ENCODE measurements around the gene TNNT1. TPM values are rescaled to one million over a fixed set of nuclear protein-coding genes. Genes with fewer than 3 reads are reported as not detected.

The TNNT1 gene
- total and polyA plus RNA-seq, 2 donors (not counting 3 experiments of a cell fraction or from before 2014, with no cell fraction given), result 0.22 to 0.51 TPM

DNA sequence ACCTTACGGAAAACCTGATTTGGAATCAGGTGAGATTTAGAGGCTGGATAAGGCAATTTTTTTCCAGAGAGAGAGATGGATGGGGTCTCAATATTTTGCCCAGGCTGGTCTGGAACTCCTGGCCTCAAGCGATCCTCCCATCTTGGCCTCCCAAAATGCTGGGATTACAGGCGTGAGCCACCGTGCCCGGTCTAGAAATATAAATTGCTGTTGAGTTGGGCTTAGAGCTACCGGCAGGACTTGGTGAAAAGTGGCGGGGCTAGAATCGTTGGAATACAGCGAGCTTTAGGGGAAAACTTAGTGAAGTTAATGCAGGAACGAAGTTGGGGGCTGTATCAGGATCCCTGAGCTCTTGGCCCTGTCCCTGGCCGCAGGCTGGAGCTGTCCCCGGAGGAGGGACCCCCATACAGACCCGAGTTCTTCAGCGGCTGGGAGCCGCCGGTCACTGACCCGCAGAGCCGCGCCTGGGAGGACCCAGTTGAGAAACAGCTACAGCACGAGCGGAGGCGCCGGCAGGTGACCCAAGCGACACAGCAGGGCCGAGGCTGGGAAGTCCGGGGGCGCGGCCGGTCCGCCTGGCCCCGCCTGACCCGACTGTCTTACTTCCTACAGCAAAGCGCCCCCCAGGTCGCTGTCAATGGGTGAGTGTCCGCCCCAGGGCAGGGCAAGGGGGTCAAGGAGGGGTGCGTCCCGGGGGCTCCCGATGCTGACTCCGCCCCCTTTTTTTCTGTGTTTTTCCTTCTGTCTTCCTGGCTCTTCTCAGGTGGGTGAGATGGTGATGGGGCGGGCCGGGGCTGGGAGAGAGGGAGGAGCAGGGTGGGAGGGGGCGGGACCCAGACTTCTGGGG lies 65.8 kb downstream of the TNNT1 start:
- no peak overlapping the region for H3K4me2 ChIP-seq (ENCODE audit: insufficient read depth, low read length)
- H3K9ac ChIP-seq (replicated peaks; ENCODE audit: extremely low read depth, insufficient read depth, low read length), result no peak overlapping the region
- no peak for FAIRE-seq
- H3K9me1 ChIP-seq (replicated peaks; ENCODE audit: control insufficient read depth, extremely low read depth, insufficient read depth, low read length), result no peaks in the 10 kb centered on the region
- H3K27ac ChIP-seq (ENCODE audit: insufficient read depth, low read depth, low read length), result no peak overlapping the region
- ChIA-PET POLR2A (interaction anchor here (0.6 kb wide), 1 partner anchor 571 kb away, joined by 3 read pairs; the partner anchor contains the start of gene U2AF2), CTCF (no interaction called here)
- H3K9me3 ChIP-seq (replicated peaks; ENCODE audit: control insufficient read depth, insufficient read depth, low read length), result no peaks in the 10 kb centered on the region
- TF ChIP-seq FOS (IDR thresholded peaks at IDR 0.05; ENCODE audit: borderline replicate concordance, insufficient read depth, low read length) (no peak), GATA2 (IDR thresholded peaks at IDR 0.05; ENCODE audit: insufficient read depth, insufficient read length, low read depth, low read length) (no peak), JUN (IDR thresholded peaks at IDR 0.05; ENCODE audit: borderline replicate concordance, insufficient read depth, insufficient read length, low read depth) (no peak), EZH2 (IDR thresholded peaks at IDR 0.05; ENCODE audit: borderline replicate concordance, low read depth, low read length, severe bottlenecking) (no peak), POLR2A (IDR thresholded peaks at IDR 0.05; ENCODE audit: low read depth, low read length) (no peak), MYC (IDR thresholded peaks at IDR 0.05; ENCODE audit: low read depth, low read length) (no peak), POLR2AphosphoS5 (IDR thresholded peaks at IDR 0.05; ENCODE audit: insufficient read depth, low read depth, low read length) (no peak)
- TF ChIP-seq, protein P1, sequence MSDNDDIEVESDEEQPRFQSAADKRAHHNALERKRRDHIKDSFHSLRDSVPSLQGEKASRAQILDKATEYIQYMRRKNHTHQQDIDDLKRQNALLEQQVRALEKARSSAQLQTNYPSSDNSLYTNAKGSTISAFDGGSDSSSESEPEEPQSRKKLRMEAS (IDR thresholded peaks at IDR 0.05; ENCODE audit: insufficient read depth, insufficient read length), result no peak
- TF ChIP-seq, protein P2, sequence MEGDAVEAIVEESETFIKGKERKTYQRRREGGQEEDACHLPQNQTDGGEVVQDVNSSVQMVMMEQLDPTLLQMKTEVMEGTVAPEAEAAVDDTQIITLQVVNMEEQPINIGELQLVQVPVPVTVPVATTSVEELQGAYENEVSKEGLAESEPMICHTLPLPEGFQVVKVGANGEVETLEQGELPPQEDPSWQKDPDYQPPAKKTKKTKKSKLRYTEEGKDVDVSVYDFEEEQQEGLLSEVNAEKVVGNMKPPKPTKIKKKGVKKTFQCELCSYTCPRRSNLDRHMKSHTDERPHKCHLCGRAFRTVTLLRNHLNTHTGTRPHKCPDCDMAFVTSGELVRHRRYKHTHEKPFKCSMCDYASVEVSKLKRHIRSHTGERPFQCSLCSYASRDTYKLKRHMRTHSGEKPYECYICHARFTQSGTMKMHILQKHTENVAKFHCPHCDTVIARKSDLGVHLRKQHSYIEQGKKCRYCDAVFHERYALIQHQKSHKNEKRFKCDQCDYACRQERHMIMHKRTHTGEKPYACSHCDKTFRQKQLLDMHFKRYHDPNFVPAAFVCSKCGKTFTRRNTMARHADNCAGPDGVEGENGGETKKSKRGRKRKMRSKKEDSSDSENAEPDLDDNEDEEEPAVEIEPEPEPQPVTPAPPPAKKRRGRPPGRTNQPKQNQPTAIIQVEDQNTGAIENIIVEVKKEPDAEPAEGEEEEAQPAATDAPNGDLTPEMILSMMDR (IDR thresholded peaks at IDR 0.05; ENCODE audit: extremely low read depth in 1 of 2, insufficient read depth in 1 of 2, low read depth in 1 of 2, low read length in 2 of 2), result no peak
- H3K4me1 ChIP-seq (ENCODE audit: control insufficient read depth, extremely low read depth, insufficient read depth, low read length), result peaks cover 30% of the 10 kb centered on the region
- no TSS peak for BruUV-seq (replicated peaks)
- no peak for DNase-seq (ENCODE audit: low read depth, low spot score)
- no peaks in the 10 kb centered on the region for H4K20me1 ChIP-seq (replicated peaks; ENCODE audit: control insufficient read depth, extremely low read depth, insufficient read depth, low read length)
- dilution Hi-C loops (cut with MboI; ENCODE audit: extremely low pct_ligation_motif_present, low sequenced_read_pairs), result no loop called here
- H3K4me3 ChIP-seq (replicated peaks in 1 of 3; ENCODE audit: insufficient read depth in 1 of 3, low read depth in 1 of 3, low read length in 3 of 3), result no peak overlapping the region
- H2AFZ ChIP-seq (ENCODE audit: low read depth, low read length), result no peak overlapping the region
- peaks cover 3% of the 10 kb centered on the region for H3K79me2 ChIP-seq (ENCODE audit: control insufficient read depth, insufficient read depth, low read length)
- intact Hi-C loops (cut with micrococcal nuclease), result loop anchor here (5.0 kb wide), 1 partner anchor 621 kb away; the partner anchor contains the start of gene LENG9
- peaks cover 0 to 3% of the 10 kb centered on the region in 2 experiments for H3K27me3 ChIP-seq (ENCODE audit: control insufficient read depth in 2 of 2, insufficient read depth in 2 of 2, low read length in 2 of 2)
- no peaks in the 10 kb centered on the region for H3K36me3 ChIP-seq (ENCODE audit: control insufficient read depth in 2 of 2, extremely low read depth in 1 of 2, insufficient read depth in 2 of 2, low read length in 2 of 2)

Small RNA genes lying within 50 kb of the gene (microRNA-seq; reads per million reads assigned to microRNA genes)
- gene MIR7975 (ENCODE audit: borderline number of aligned reads, borderline replicate concordance), result not detected

Small RNA genes lying within 50 kb of the gene (small RNA-seq; reads per million reads assigned to genes)
- gene MIR7975 (ENCODE audit: insufficient read depth, insufficient read length, low read depth, low replicate concordance) (not detected), gene RF01210 (ENCODE audit: insufficient read depth, insufficient read length, low read depth, low replicate concordance) (not detected)

Other genes starting within 250 kb of the TNNT1 start
- 0.44 TPM in 1 of 2 replicates, not detected in the other for gene NCR1, start 243.1 kb downstream of the TNNT1 start, total RNA-seq
- 0.22 and 0.76 TPM in 2 replicates for gene NCR1, start 243.1 kb downstream of the TNNT1 start, polyA plus RNA-seq
- not detected in 2 replicates for gene NLRP7, start 201.7 kb downstream of the TNNT1 start, total RNA-seq
- gene NLRP7, start 201.7 kb downstream of the TNNT1 start, polyA plus RNA-seq, result not detected in 2 replicates
- gene NLRP2, start 182.8 kb downstream of the TNNT1 start, total RNA-seq, result 7.2 and 12.6 TPM in 2 replicates
- 4.3 and 5.9 TPM in 2 replicates for gene NLRP2, start 182.8 kb downstream of the TNNT1 start, polyA plus RNA-seq
- 0.27 and 0.28 TPM in 2 replicates for gene GP6, start 110.9 kb downstream of the TNNT1 start, total RNA-seq
- gene GP6, start 110.9 kb downstream of the TNNT1 start, polyA plus RNA-seq, result 0.11 and 0.21 TPM in 2 replicates
- 14.0 and 19.6 TPM in 2 replicates for gene RDH13, start 86.1 kb downstream of the TNNT1 start, total RNA-seq
- 8.7 and 9.5 TPM in 2 replicates for gene RDH13, start 86.1 kb downstream of the TNNT1 start, polyA plus RNA-seq
- 18.1 and 28.9 TPM in 2 replicates for gene EPS8L1, start 73.3 kb downstream of the TNNT1 start, total RNA-seq
- gene EPS8L1, start 73.3 kb downstream of the TNNT1 start, polyA plus RNA-seq, result 13.8 and 15.9 TPM in 2 replicates
- 137 and 149 TPM in 2 replicates for gene PPP1R12C, start 31.6 kb downstream of the TNNT1 start, total RNA-seq
- 69.5 and 86.4 TPM in 2 replicates for gene PPP1R12C, start 31.6 kb downstream of the TNNT1 start, polyA plus RNA-seq
- gene TNNI3, start 8.5 kb upstream of the TNNT1 start, total RNA-seq, result not detected in 2 replicates
- not detected in 2 replicates for gene TNNI3, start 8.5 kb upstream of the TNNT1 start, polyA plus RNA-seq
- 0.62 TPM in 1 of 2 replicates, not detected in the other for gene DNAAF3, start 17.4 kb upstream of the TNNT1 start, total RNA-seq
- 0.56 and 0.75 TPM in 2 replicates for gene DNAAF3, start 17.4 kb upstream of the TNNT1 start, polyA plus RNA-seq
- 0.42 TPM in 1 of 2 replicates, not detected in the other for gene SYT5, start 31.1 kb upstream of the TNNT1 start, total RNA-seq
- not detected in 2 replicates for gene SYT5, start 31.1 kb upstream of the TNNT1 start, polyA plus RNA-seq
- gene PTPRH, start 60.3 kb upstream of the TNNT1 start, total RNA-seq, result 0.51 and 1.00 TPM in 2 replicates
- gene PTPRH, start 60.3 kb upstream of the TNNT1 start, polyA plus RNA-seq, result 0.10 and 0.14 TPM in 2 replicates
- gene TMEM86B, start 79.6 kb upstream of the TNNT1 start, total RNA-seq, result 4.1 and 5.4 TPM in 2 replicates
- gene TMEM86B, start 79.6 kb upstream of the TNNT1 start, polyA plus RNA-seq, result 4.5 and 5.8 TPM in 2 replicates
- 68.3 and 71.8 TPM in 2 replicates for gene PPP6R1, start 109.8 kb upstream of the TNNT1 start, total RNA-seq
- 35.7 and 36.0 TPM in 2 replicates for gene PPP6R1, start 109.8 kb upstream of the TNNT1 start, polyA plus RNA-seq
- 30.4 and 38.5 TPM in 2 replicates for gene HSPBP1, start 130.9 kb upstream of the TNNT1 start, total RNA-seq
- 47.5 and 60.3 TPM in 2 replicates for gene HSPBP1, start 130.9 kb upstream of the TNNT1 start, polyA plus RNA-seq
- gene BRSK1, start 134.8 kb upstream of the TNNT1 start, total RNA-seq, result 0.44 and 0.46 TPM in 2 replicates
- 0.33 and 0.68 TPM in 2 replicates for gene BRSK1, start 134.8 kb upstream of the TNNT1 start, polyA plus RNA-seq
- gene TMEM150B, start 176.1 kb upstream of the TNNT1 start, total RNA-seq, result not detected in 2 replicates
- gene TMEM150B, start 176.1 kb upstream of the TNNT1 start, polyA plus RNA-seq, result not detected in 2 replicates
- gene KMT5C, start 190.7 kb upstream of the TNNT1 start, total RNA-seq, result 11.4 and 13.5 TPM in 2 replicates
- gene KMT5C, start 190.7 kb upstream of the TNNT1 start, polyA plus RNA-seq, result 7.2 and 11.6 TPM in 2 replicates
- not detected in 2 replicates for gene COX6B2, start 205.5 kb upstream of the TNNT1 start, total RNA-seq
- not detected in 2 replicates for gene COX6B2, start 205.5 kb upstream of the TNNT1 start, polyA plus RNA-seq
- not detected in 2 replicates for gene GARIN5B, start 214.1 kb upstream of the TNNT1 start, total RNA-seq
- gene GARIN5B, start 214.1 kb upstream of the TNNT1 start, polyA plus RNA-seq, result not detected in 2 replicates
- not detected in 2 replicates for gene IL11, start 221.3 kb upstream of the TNNT1 start, total RNA-seq
- 0.11 TPM in 1 of 2 replicates, not detected in the other for gene IL11, start 221.3 kb upstream of the TNNT1 start, polyA plus RNA-seq
- gene TMEM190, start 227.6 kb upstream of the TNNT1 start, total RNA-seq, result not detected in 2 replicates
- gene TMEM190, start 227.6 kb upstream of the TNNT1 start, polyA plus RNA-seq, result not detected in 2 replicates
- 0.35 TPM in 1 of 2 replicates, not detected in the other for gene TMEM238, start 235.1 kb upstream of the TNNT1 start, total RNA-seq
- gene TMEM238, start 235.1 kb upstream of the TNNT1 start, polyA plus RNA-seq, result 0.18 TPM in 1 of 2 replicates, not detected in the other
- gene RPL28, start 236.7 kb upstream of the TNNT1 start, total RNA-seq, result 1,738 and 1,872 TPM in 2 replicates
- 3,435 and 4,297 TPM in 2 replicates for gene RPL28, start 236.7 kb upstream of the TNNT1 start, polyA plus RNA-seq